ENCODE results near the gene MGST2. TPM values are rescaled to one million over a fixed set of nuclear protein-coding genes. Genes with fewer than 3 reads are reported as not detected.

The MGST2 gene
- total and polyA plus RNA-seq, 10 of the 15 experiments (the other 5 are each of a cell fraction or from before 2014, with no cell fraction given) = 19.0 to 50.1 (median 30.6) TPM

- WGBS (ENCODE audit: insufficient coverage, insufficient replicate concordance, low lambda C conversion rate, missing lambda C conversion rate) = 21% methylated on average over 2 of the region's 2 CpGs
- Histone ChIP-seq H3K9me3 (replicated peaks; ENCODE audit: control insufficient read depth, insufficient read depth, low read length) (no peaks in the 10 kb centered on the region; the same call in 2 of the 3 replicates), H3K4me3 (no peak overlapping the region), H3K9ac (ENCODE audit: control insufficient read depth, insufficient read depth, low read length) (no peak overlapping the region), H3K27ac (ENCODE audit: control insufficient read depth, insufficient read depth) (no peak overlapping the region), H3K4me1 (ENCODE audit: control insufficient read depth, insufficient read depth, low read length) (no peaks in the 10 kb centered on the region), H3K4me2 (ENCODE audit: control insufficient read depth, insufficient read depth) (no peak overlapping the region), H3K27me3 (replicated peaks in 1 of 2; ENCODE audit: control insufficient read depth in 2 of 2, insufficient read depth in 2 of 2, low read length in 1 of 2) (no peaks in the 10 kb centered on the region), H3K36me3 (ENCODE audit: control insufficient read depth in 2 of 2, insufficient read depth in 2 of 2, low read length in 1 of 2) (no peaks in the 10 kb centered on the region), H2AFZ (ENCODE audit: control insufficient read depth, low read depth, low read length) (no peak overlapping the region), H3K79me2 (ENCODE audit: control insufficient read depth, insufficient read depth, low read length) (no peaks in the 10 kb centered on the region), H4K20me1 (ENCODE audit: control insufficient read depth, insufficient read depth) (no peaks in the 10 kb centered on the region)
- TF ChIP-seq E4F1 (IDR thresholded peaks at IDR 0.05; ENCODE audit: borderline replicate concordance, partially characterized antibody) (no peak), CUX1 (IDR thresholded peaks at IDR 0.05; ENCODE audit: insufficient replicate concordance, low read depth, low read length) (no peak), SRF (IDR thresholded peaks at IDR 0.05; ENCODE audit: low read depth in 2 of 2, low read length in 2 of 2) (no peak), SP1 (IDR thresholded peaks at IDR 0.05; ENCODE audit: low read depth, low read length) (no peak), ZNF207 (IDR thresholded peaks at IDR 0.05; ENCODE audit: borderline replicate concordance) (no peak), GABPA (IDR thresholded peaks at IDR 0.05; ENCODE audit: low read depth) (no peak), PBX3 (IDR thresholded peaks at IDR 0.05; ENCODE audit: insufficient replicate concordance, low read depth, low read length) (no peak), MTA3 (IDR thresholded peaks at IDR 0.05; ENCODE audit: borderline replicate concordance, low read length) (no peak)
- in situ Hi-C loops (cut with MboI) (no loop called here), intact Hi-C loops (cut with micrococcal nuclease; ENCODE audit: unreplicated experiment) (no loop called here)
- BruUV-seq (replicated peaks) = no TSS peak
- ChIA-PET POLR2A (no interaction called here), CTCF (no interaction called here), SMC1A (ENCODE audit: uncharacterized antibody, unreplicated experiment) (interaction anchor here (0.7 kb wide), 2 partner anchors 9 to 19 kb away, joined by 3 read pairs; no protein-coding TSS in a partner anchor), RAD21 (ENCODE audit: unreplicated experiment) (no interaction called here)
- DNase-seq (ENCODE audit: low read depth, low spot score) = no peak
- ATAC-seq = no peak
- FAIRE-seq = no peak
These were observed 44.5 kb downstream of the MGST2 start for GRCh38 chr4:139710073-139710472.
